Mesendoderm (in vitro differentiated cells): ENCODE measurements around the gene PRODH.

Experiments used
- DNase-seq: peaks from one replicate; pipeline ENCODE4 v3.0.0; 2013
- H2AK5ac ChIP-seq: 2 replicates; pipeline ENCODE4 v1.6.1; 2013; ENCODE audit warnings: low read length, inconsistent platforms
- H2BK120ac ChIP-seq: 2 replicates; pipeline ENCODE4 v1.6.1; 2013; ENCODE audit warnings: low read depth, mild to moderate bottlenecking, low read length, moderate library complexity, mixed read lengths
- H2BK15ac ChIP-seq: replicated peaks from 2 replicates; pipeline ENCODE4 v1.6.1; 2013; ENCODE audit warnings: low read depth, mild to moderate bottlenecking, moderate library complexity
- H2BK5ac ChIP-seq: 2 replicates; pipeline ENCODE4 v1.6.1; 2013; ENCODE audit warnings: low read length, inconsistent platforms
- H3K18ac ChIP-seq: 2 replicates; pipeline ENCODE4 v1.6.1; 2013; ENCODE audit warnings: mild to moderate bottlenecking, low read length, mixed read lengths
- H3K23ac ChIP-seq: one replicate; pipeline ENCODE4 v1.6.1; 2013; ENCODE audit warnings: low read length
- H3K27ac ChIP-seq: 2 replicates; pipeline ENCODE4 v1.5.1; 2013; ENCODE audit warnings: low read depth, mild to moderate bottlenecking, inconsistent platforms, low read length, moderate library complexity
- H3K27me3 ChIP-seq: 2 replicates; pipeline ENCODE4 v1.6.1; 2013; ENCODE audit warnings: low read length, control low read depth, mild to moderate bottlenecking, inconsistent platforms; ENCODE audit not compliant: insufficient read depth, poor library complexity
- H3K36me3 ChIP-seq: 2 replicates; pipeline ENCODE4 v1.6.1; 2013; ENCODE audit warnings: low read length, inconsistent platforms; ENCODE audit not compliant: control insufficient read depth, insufficient read depth
- H3K4ac ChIP-seq: one replicate; pipeline ENCODE4 v1.6.1; 2013; ENCODE audit warnings: low read depth, mild to moderate bottlenecking, low read length, moderate library complexity
- H3K4me1 ChIP-seq: 2 replicates; pipeline ENCODE4 v1.6.1; 2013; ENCODE audit warnings: low read depth, low read length, inconsistent platforms; ENCODE audit not compliant: control insufficient read depth
- H3K4me2 ChIP-seq: 2 replicates; pipeline ENCODE4 v1.6.1; 2013; ENCODE audit warnings: low read length
- H3K4me3 ChIP-seq: 2 replicates; pipeline ENCODE4 v1.5.1; 2013; ENCODE audit warnings: mild to moderate bottlenecking, low read length
- H3K56ac ChIP-seq: one replicate; pipeline ENCODE4 v1.6.1; 2013; ENCODE audit warnings: low read length
- H3K79me1 ChIP-seq: 2 replicates; pipeline ENCODE4 v1.6.1; 2013; ENCODE audit warnings: low read length, inconsistent platforms
- H3K79me2 ChIP-seq: 2 replicates; pipeline ENCODE4 v1.6.1; 2013; ENCODE audit warnings: mild to moderate bottlenecking, low read length; ENCODE audit not compliant: control insufficient read depth, insufficient read depth
- H3K9ac ChIP-seq: 2 replicates; pipeline ENCODE4 v1.6.1; 2013; ENCODE audit warnings: low read length, inconsistent platforms
- H4K5ac ChIP-seq: one replicate; pipeline ENCODE4 v1.6.1; 2013; ENCODE audit warnings: low read length
- H4K8ac ChIP-seq: one replicate; pipeline ENCODE4 v1.6.1; 2013; ENCODE audit warnings: low read depth, mild to moderate bottlenecking, control low read depth, low read length, moderate library complexity
- WGBS: extraction: QIAGEN DNeasy Blood & Tissue Kit; methylation state at CpG from one replicate; pipeline ENCODE4 v1.1.7; 2013; ENCODE audit warnings: low lambda C conversion rate, missing lambda C conversion rate; ENCODE audit not compliant: insufficient coverage; ENCODE audit errors: extremely low coverage; 5-methylcytosine and 5-hydroxymethylcytosine counted together

PRODH gene

GRCh38 chr22:18978506-18978905 lies 42.4 kb upstream of the PRODH start:
- H3K56ac ChIP-seq = no peak overlapping the region
- no peak overlapping the region for H2AK5ac ChIP-seq
- H4K8ac ChIP-seq = no peak overlapping the region
- H2BK15ac ChIP-seq = no peak overlapping the region
- no peaks in the 10 kb centered on the region for H3K79me1 ChIP-seq
- H3K27me3 ChIP-seq = no peaks in the 10 kb centered on the region
- H3K4me3 ChIP-seq = no peak overlapping the region
- H3K4me2 ChIP-seq = no peak overlapping the region
- H3K4me1 ChIP-seq = no peaks in the 10 kb centered on the region
- no peak overlapping the region for H3K23ac ChIP-seq
- no peak overlapping the region for H3K9ac ChIP-seq
- H2BK5ac ChIP-seq = no peak overlapping the region
- no peaks in the 10 kb centered on the region for H3K36me3 ChIP-seq
- H3K4ac ChIP-seq = no peak overlapping the region
- no peaks in the 10 kb centered on the region for H3K79me2 ChIP-seq
- no peak for DNase-seq
- H2BK120ac ChIP-seq = no peak overlapping the region
- WGBS = no CpG with 5 or more reads among the region's 9 CpGs
- H3K18ac ChIP-seq = no peak overlapping the region
- H3K27ac ChIP-seq = no peak overlapping the region
- no peak overlapping the region for H4K5ac ChIP-seq

- Histone ChIP-seq H4K8ac (no peak overlapping the region), H3K79me2 (no peaks in the 10 kb centered on the region), H3K18ac (no peak overlapping the region), H3K36me3 (no peaks in the 10 kb centered on the region), H2BK5ac (no peak overlapping the region), H3K56ac (no peak overlapping the region), H2BK15ac (no peak overlapping the region), H3K4me1 (no peaks in the 10 kb centered on the region), H3K79me1 (no peaks in the 10 kb centered on the region), H2BK120ac (no peak overlapping the region), H3K23ac (no peak overlapping the region), H3K27me3 (no peaks in the 10 kb centered on the region), H3K27ac (no peak overlapping the region), H3K4me3 (no peak overlapping the region), H3K4ac (no peak overlapping the region), H4K5ac (no peak overlapping the region), H2AK5ac (no peak overlapping the region), H3K9ac (no peak overlapping the region), H3K4me2 (no peak overlapping the region)
- WGBS = no CpG with 5 or more reads among the region's 9 CpGs
- no peak for DNase-seq
Measured at GRCh38 chr22:18977824-18978425, 41.8 kb upstream of the PRODH start.

- no peaks in the 10 kb centered on the region for H3K4me1 ChIP-seq
- H3K27ac ChIP-seq = no peak overlapping the region
- no peak overlapping the region for H3K4ac ChIP-seq
- H3K4me3 ChIP-seq = no peak overlapping the region
- H3K4me2 ChIP-seq = no peak overlapping the region
- H3K79me2 ChIP-seq = peaks cover 2% of the 10 kb centered on the region
- H3K23ac ChIP-seq = no peak overlapping the region
- H2BK5ac ChIP-seq = no peak overlapping the region
- no peak overlapping the region for H4K5ac ChIP-seq
- no peak overlapping the region for H4K8ac ChIP-seq
- H3K18ac ChIP-seq = no peak overlapping the region
- no peak overlapping the region for H3K56ac ChIP-seq
- H2BK15ac ChIP-seq = no peak overlapping the region
- no peaks in the 10 kb centered on the region for H3K36me3 ChIP-seq
- WGBS = no CpG with 5 or more reads among the region's 10 CpGs
- H2BK120ac ChIP-seq = no peak overlapping the region
- no peak overlapping the region for H2AK5ac ChIP-seq
- no peaks in the 10 kb centered on the region for H3K79me1 ChIP-seq
- H3K9ac ChIP-seq = no peak overlapping the region
- no peaks in the 10 kb centered on the region for H3K27me3 ChIP-seq
- no peak for DNase-seq
Measured at GRCh38 chr22:18976197-18976751, 40.2 kb upstream of the PRODH start.

GRCh38 chr22:18975434-18976196 lies 39.5 kb upstream of the PRODH start:
- Histone ChIP-seq H3K56ac (no peak overlapping the region), H3K4me3 (no peak overlapping the region), H3K23ac (no peak overlapping the region), H3K36me3 (no peaks in the 10 kb centered on the region), H3K18ac (no peak overlapping the region), H2BK5ac (no peak overlapping the region), H2BK15ac (no peak overlapping the region), H3K4ac (no peak overlapping the region), H3K4me1 (no peaks in the 10 kb centered on the region), H3K27ac (no peak overlapping the region), H4K5ac (no peak overlapping the region), H3K79me1 (no peaks in the 10 kb centered on the region), H3K79me2 (peaks cover 3% of the 10 kb centered on the region), H2BK120ac (no peak overlapping the region), H3K9ac (no peak overlapping the region), H2AK5ac (no peak overlapping the region), H4K8ac (no peak overlapping the region), H3K27me3 (no peaks in the 10 kb centered on the region), H3K4me2 (no peak overlapping the region)
- WGBS = no CpG with 5 or more reads among the region's 16 CpGs
- DNase-seq = no peak

- H4K5ac ChIP-seq = no peak overlapping the region
- H3K79me2 ChIP-seq = peaks cover 3% of the 10 kb centered on the region
- no peak overlapping the region for H3K9ac ChIP-seq
- no peaks in the 10 kb centered on the region for H3K27me3 ChIP-seq
- no peak overlapping the region for H2BK15ac ChIP-seq
- no peak overlapping the region for H3K4me3 ChIP-seq
- H2AK5ac ChIP-seq = no peak overlapping the region
- H3K23ac ChIP-seq = no peak overlapping the region
- no peak overlapping the region for H2BK5ac ChIP-seq
- no peak overlapping the region for H3K56ac ChIP-seq
- H3K79me1 ChIP-seq = no peaks in the 10 kb centered on the region
- DNase-seq = no peak
- no peak overlapping the region for H3K4ac ChIP-seq
- no peaks in the 10 kb centered on the region for H3K4me1 ChIP-seq
- H3K18ac ChIP-seq = no peak overlapping the region
- H3K27ac ChIP-seq = no peak overlapping the region
- WGBS = no CpG with 5 or more reads among the region's 18 CpGs
- no peak overlapping the region for H3K4me2 ChIP-seq
- H3K36me3 ChIP-seq = no peaks in the 10 kb centered on the region
- no peak overlapping the region for H4K8ac ChIP-seq
- no peak overlapping the region for H2BK120ac ChIP-seq
Measured at GRCh38 chr22:18974477-18975180, 38.5 kb upstream of the PRODH start.
